Measurements from ENCODE around the gene RAP1A. TPM values are rescaled to one million over a fixed set of nuclear protein-coding genes. Genes with fewer than 3 reads are reported as not detected.

The RAP1A gene
- total and polyA plus RNA-seq, 2 donors (not counting 3 experiments of a cell fraction or from before 2014, with no cell fraction given) = 17.8 to 56.4 TPM

DNA sequence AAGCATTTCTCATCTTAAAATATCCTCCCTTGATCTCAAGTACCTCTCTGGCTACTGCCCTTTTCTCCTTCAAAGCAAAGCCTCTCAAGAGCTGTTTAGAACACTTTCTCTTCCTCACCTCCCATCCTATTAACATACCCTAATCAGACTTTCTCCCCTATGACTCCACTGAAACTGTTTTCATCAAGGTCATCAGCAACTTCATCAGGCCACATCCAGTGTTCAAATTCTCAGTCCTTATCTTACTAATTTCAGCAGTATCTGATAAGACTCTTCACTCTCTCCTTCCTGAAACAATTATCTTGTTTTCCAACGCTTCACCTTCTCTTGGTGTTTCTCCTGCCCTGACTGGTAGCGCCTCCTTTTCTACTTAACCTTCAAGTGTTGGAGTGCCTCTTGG, 1.5 kb upstream of the RAP1A start:
- Histone ChIP-seq H3K9ac (replicated peaks; ENCODE audit: extremely low read depth, insufficient read depth, low read length) (no peak overlapping the region), H3K27ac (ENCODE audit: insufficient read depth, low read depth, low read length) (no peak overlapping the region), H3K36me3 (ENCODE audit: control insufficient read depth in 2 of 2, extremely low read depth in 1 of 2, insufficient read depth in 2 of 2, low read length in 2 of 2) (no peaks in the 10 kb centered on the region), H3K9me3 (replicated peaks; ENCODE audit: control insufficient read depth, insufficient read depth, low read length) (no peaks in the 10 kb centered on the region), H3K79me2 (ENCODE audit: control insufficient read depth, insufficient read depth, low read length) (peaks cover 31% of the 10 kb centered on the region), H4K20me1 (replicated peaks; ENCODE audit: control insufficient read depth, extremely low read depth, insufficient read depth, low read length) (peaks cover 5% of the 10 kb centered on the region), H3K4me2 (ENCODE audit: insufficient read depth, low read length) (no peak overlapping the region), H3K27me3 (ENCODE audit: control insufficient read depth in 2 of 2, insufficient read depth in 2 of 2, low read length in 2 of 2) (peaks cover 0 to 4% of the 10 kb centered on the region in 2 experiments), H3K4me3 (replicated peaks in 1 of 3; ENCODE audit: insufficient read depth in 1 of 3, low read depth in 1 of 3, low read length in 3 of 3) (no peak overlapping the region), H3K9me1 (replicated peaks; ENCODE audit: control insufficient read depth, extremely low read depth, insufficient read depth, low read length) (no peaks in the 10 kb centered on the region), H2AFZ (ENCODE audit: low read depth, low read length) (peak overlapping the region; percentile 38), H3K4me1 (ENCODE audit: control insufficient read depth, extremely low read depth, insufficient read depth, low read length) (peaks cover 12% of the 10 kb centered on the region)
- no TSS peak for BruUV-seq (replicated peaks)
- POLR2A ChIA-PET = no interaction called here
- dilution Hi-C loops (cut with MboI; ENCODE audit: extremely low pct_ligation_motif_present, low sequenced_read_pairs) = no loop called here
- no peak for DNase-seq (ENCODE audit: low read depth, low spot score)
- CTCF ChIA-PET = no interaction called here
- no peak for TF ChIP-seq POLR2AphosphoS5 (IDR thresholded peaks at IDR 0.05; ENCODE audit: insufficient read depth, low read depth, low read length)
- no peak for TF ChIP-seq EZH2 (IDR thresholded peaks at IDR 0.05; ENCODE audit: borderline replicate concordance, low read depth, low read length, severe bottlenecking)
- TF ChIP-seq CTCF (IDR thresholded peaks at IDR 0.05; ENCODE audit: extremely low read depth in 1 of 2, insufficient read depth in 1 of 2, low read depth in 1 of 2, low read length in 2 of 2) = no peak
- intact Hi-C loops (cut with micrococcal nuclease) = loop anchor here (2.0 kb wide), 2 partner anchors 101 to 109 kb away; no protein-coding TSS in a partner anchor
- FAIRE-seq = no peak

- CTCF ChIA-PET = interaction anchor here (0.6 to 2.5 kb wide), 9 partner anchors 8 to 137 kb away, joined by 3 to 20 read pairs (median 7); no protein-coding TSS in a partner anchor
- no TSS peak for BruUV-seq (replicated peaks)
Measured at GRCh38 chr1:111618961-111619634, 491 bp upstream of the RAP1A start.

More at GRCh38 chr1:111618961-111619634, 491 bp upstream of the RAP1A start:
- H3K27ac ChIP-seq (ENCODE audit: insufficient read depth, low read depth, low read length) = no peak overlapping the region
- H3K9me3 ChIP-seq (replicated peaks; ENCODE audit: control insufficient read depth, insufficient read depth, low read length) = no peaks in the 10 kb centered on the region
- H3K9ac ChIP-seq (replicated peaks; ENCODE audit: extremely low read depth, insufficient read depth, low read length) = peak overlapping the region; percentile 19
- POLR2A ChIA-PET = interaction anchor here (0.6 to 0.7 kb wide), 2 partner anchors 19 to 141 kb away, joined by 3 read pairs; no protein-coding TSS in a partner anchor
- H3K27me3 ChIP-seq (ENCODE audit: control insufficient read depth in 2 of 2, insufficient read depth in 2 of 2, low read length in 2 of 2) = peaks cover 0 to 4% of the 10 kb centered on the region in 2 experiments
- H3K4me1 ChIP-seq (ENCODE audit: control insufficient read depth, extremely low read depth, insufficient read depth, low read length) = peaks cover 12% of the 10 kb centered on the region
- no peak for TF ChIP-seq JUN (IDR thresholded peaks at IDR 0.05; ENCODE audit: borderline replicate concordance, insufficient read depth, insufficient read length, low read depth)
- TF ChIP-seq MYC (IDR thresholded peaks at IDR 0.05; ENCODE audit: low read depth, low read length) = no peak
- no peak for TF ChIP-seq POLR2A (IDR thresholded peaks at IDR 0.05; ENCODE audit: low read depth, low read length)
- H4K20me1 ChIP-seq (replicated peaks; ENCODE audit: control insufficient read depth, extremely low read depth, insufficient read depth, low read length) = peaks cover 8% of the 10 kb centered on the region
- peak overlapping the region; percentile 99 for H2AFZ ChIP-seq (ENCODE audit: low read depth, low read length)
- H3K79me2 ChIP-seq (ENCODE audit: control insufficient read depth, insufficient read depth, low read length) = peaks cover 40% of the 10 kb centered on the region
- FAIRE-seq (peak; percentile 8), DNase-seq (ENCODE audit: low read depth, low spot score) (no peak)
- dilution Hi-C loops (cut with MboI; ENCODE audit: extremely low pct_ligation_motif_present, low sequenced_read_pairs) (no loop called here), intact Hi-C loops (cut with micrococcal nuclease) (loop anchor here (1.0 to 2.0 kb wide), 3 partner anchors 102 to 136 kb away; partner anchors contain the start of gene DDX20)
- peak overlapping the region; percentile 27 to 66 (median 37) for H3K4me3 ChIP-seq (replicated peaks in 1 of 3; ENCODE audit: insufficient read depth in 1 of 3, low read depth in 1 of 3, low read length in 3 of 3)
- no peaks in the 10 kb centered on the region for H3K36me3 ChIP-seq (ENCODE audit: control insufficient read depth in 2 of 2, extremely low read depth in 1 of 2, insufficient read depth in 2 of 2, low read length in 2 of 2)
- H3K9me1 ChIP-seq (replicated peaks; ENCODE audit: control insufficient read depth, extremely low read depth, insufficient read depth, low read length) = no peaks in the 10 kb centered on the region
- H3K4me2 ChIP-seq (ENCODE audit: insufficient read depth, low read length) = peak overlapping the region; percentile 79
